Measurements from ENCODE around the gene CAV2. TPM values are rescaled to one million over a fixed set of nuclear protein-coding genes. Genes with fewer than 3 reads are reported as not detected.

The CAV2 gene
- total RNA-seq, 2 donors from 2014 or later, result 5.2 to 7.4 TPM

DNA sequence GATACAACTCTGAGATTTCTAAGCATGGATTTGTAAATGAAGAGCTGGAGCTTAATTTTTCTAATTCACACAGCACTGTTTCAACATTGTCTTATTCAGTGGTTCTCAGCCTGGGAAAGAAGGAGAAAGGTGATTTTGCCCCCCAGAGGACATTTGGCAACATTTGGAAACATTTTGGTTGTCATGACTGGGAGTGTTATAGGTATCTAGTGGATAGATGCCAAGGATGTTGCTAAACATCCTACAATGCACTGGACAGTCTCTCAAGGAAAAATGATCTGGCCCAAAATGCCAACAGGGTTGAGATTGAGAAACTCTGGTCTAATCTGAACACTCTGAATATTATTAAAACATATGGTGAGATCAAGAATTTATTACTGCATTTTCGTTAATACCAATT, 3.8 kb upstream of the CAV2 start:
- Mint-ChIP-seq H3K27me3 (ENCODE audit: insufficient read depth) (peaks cover 18% of the 10 kb centered on the region), H3K36me3 (ENCODE audit: low read depth) (no peaks in the 10 kb centered on the region), H3K9me3 (peaks cover 2% of the 10 kb centered on the region), H3K4me1 (peaks cover 18% of the 10 kb centered on the region), H3K27ac (no peak overlapping the region), H3K4me3 (no peak overlapping the region)
- peaks cover 13% of the 10 kb centered on the region for H3K27me3 ChIP-seq (ENCODE audit: control insufficient read depth, insufficient read depth, low read length, poor library complexity, severe bottlenecking)
- DNase-seq, result no peak
- no peaks in the 10 kb centered on the region for H3K9me3 ChIP-seq (ENCODE audit: control insufficient read depth, low read length)
- peaks cover 3% of the 10 kb centered on the region for H3K4me1 ChIP-seq (ENCODE audit: control insufficient read depth, insufficient read depth, low read length)
- no peak overlapping the region for H3K9ac ChIP-seq (ENCODE audit: extremely low read depth, low read length, poor library complexity, severe bottlenecking)
- no peaks in the 10 kb centered on the region for H3K36me3 ChIP-seq (ENCODE audit: control insufficient read depth, insufficient read depth, low read length)
- WGBS, 2 experiments (ENCODE audit: insufficient coverage in 1 of 2, insufficient read length in 1 of 2), result 92 to 100% methylated on average over 1 of the region's 1 CpG
- TF ChIP-seq, protein P1, sequence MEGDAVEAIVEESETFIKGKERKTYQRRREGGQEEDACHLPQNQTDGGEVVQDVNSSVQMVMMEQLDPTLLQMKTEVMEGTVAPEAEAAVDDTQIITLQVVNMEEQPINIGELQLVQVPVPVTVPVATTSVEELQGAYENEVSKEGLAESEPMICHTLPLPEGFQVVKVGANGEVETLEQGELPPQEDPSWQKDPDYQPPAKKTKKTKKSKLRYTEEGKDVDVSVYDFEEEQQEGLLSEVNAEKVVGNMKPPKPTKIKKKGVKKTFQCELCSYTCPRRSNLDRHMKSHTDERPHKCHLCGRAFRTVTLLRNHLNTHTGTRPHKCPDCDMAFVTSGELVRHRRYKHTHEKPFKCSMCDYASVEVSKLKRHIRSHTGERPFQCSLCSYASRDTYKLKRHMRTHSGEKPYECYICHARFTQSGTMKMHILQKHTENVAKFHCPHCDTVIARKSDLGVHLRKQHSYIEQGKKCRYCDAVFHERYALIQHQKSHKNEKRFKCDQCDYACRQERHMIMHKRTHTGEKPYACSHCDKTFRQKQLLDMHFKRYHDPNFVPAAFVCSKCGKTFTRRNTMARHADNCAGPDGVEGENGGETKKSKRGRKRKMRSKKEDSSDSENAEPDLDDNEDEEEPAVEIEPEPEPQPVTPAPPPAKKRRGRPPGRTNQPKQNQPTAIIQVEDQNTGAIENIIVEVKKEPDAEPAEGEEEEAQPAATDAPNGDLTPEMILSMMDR (conservative IDR thresholded peaks at IDR 0.05), result peak; percentile 42
- H3K4me3 ChIP-seq (ENCODE audit: low read length), result no peak overlapping the region
- no peak overlapping the region for H3K27ac ChIP-seq (ENCODE audit: low read depth, low read length)

DNA sequence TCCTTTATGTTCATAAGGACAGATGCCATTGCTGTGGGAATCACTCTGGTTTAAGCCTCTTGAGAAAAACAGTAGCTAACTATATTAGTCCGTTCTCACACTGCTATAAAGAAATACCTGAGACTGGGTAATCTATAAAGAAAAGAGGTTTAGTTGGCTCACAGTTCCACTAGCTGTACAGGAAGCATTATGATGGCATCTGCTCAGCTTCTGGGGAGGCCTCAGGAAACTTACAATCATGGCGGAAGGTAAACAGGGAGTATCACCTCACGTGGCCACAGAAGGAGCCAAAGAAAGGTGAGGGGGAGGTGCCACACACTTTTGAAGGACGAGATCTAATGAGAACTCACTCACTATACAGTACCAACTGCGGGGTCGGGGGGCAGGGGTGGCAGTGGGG, 2.9 kb upstream of the CAV2 start:
- no peak overlapping the region for H3K9ac ChIP-seq (ENCODE audit: extremely low read depth, low read length, poor library complexity, severe bottlenecking)
- Mint-ChIP-seq H3K4me1 (peaks cover 16% of the 10 kb centered on the region), H3K27me3 (ENCODE audit: insufficient read depth) (peaks cover 26% of the 10 kb centered on the region), H3K9me3 (peaks cover 2% of the 10 kb centered on the region), H3K36me3 (ENCODE audit: low read depth) (no peaks in the 10 kb centered on the region), H3K27ac (no peak overlapping the region), H3K4me3 (no peak overlapping the region)
- H3K36me3 ChIP-seq (ENCODE audit: control insufficient read depth, insufficient read depth, low read length), result no peaks in the 10 kb centered on the region
- 86 to 97% methylated on average over 1 to 6 of the region's 6 CpGs for WGBS, 2 experiments (ENCODE audit: insufficient coverage in 1 of 2, insufficient read length in 1 of 2)
- no peak overlapping the region for H3K4me3 ChIP-seq (ENCODE audit: low read length)
- TF ChIP-seq, protein P1 (conservative IDR thresholded peaks at IDR 0.05), result no peak
- no peak overlapping the region for H3K27ac ChIP-seq (ENCODE audit: low read depth, low read length)
- DNase-seq, result no peak
- H3K27me3 ChIP-seq (ENCODE audit: control insufficient read depth, insufficient read depth, low read length, poor library complexity, severe bottlenecking), result peaks cover 21% of the 10 kb centered on the region
- no peaks in the 10 kb centered on the region for H3K9me3 ChIP-seq (ENCODE audit: control insufficient read depth, low read length)
- peaks cover 8% of the 10 kb centered on the region for H3K4me1 ChIP-seq (ENCODE audit: control insufficient read depth, insufficient read depth, low read length)

DNA sequence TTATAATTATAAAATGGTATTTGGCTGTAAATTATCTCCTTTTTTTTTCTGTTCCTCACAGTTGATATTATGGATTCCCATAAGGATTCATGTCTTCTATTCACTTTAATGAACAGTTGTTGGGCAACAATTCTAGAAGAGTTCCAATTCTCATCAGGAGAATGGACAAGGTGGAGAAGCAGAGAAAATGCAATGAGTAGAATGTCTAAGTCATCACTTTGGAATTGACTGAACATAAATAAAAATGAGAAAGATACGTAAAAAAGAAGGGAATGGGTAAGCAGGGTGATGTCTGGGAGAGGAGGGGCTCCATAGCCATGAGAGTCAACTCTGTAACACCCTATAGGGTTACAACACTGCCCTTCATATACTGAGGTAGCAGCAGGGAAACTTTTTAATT, 1.8 kb upstream of the CAV2 start:
- no peak overlapping the region for H3K4me3 Mint-ChIP-seq
- Histone ChIP-seq H3K4me3 (ENCODE audit: low read length) (no peak overlapping the region), H3K4me1 (ENCODE audit: control insufficient read depth, insufficient read depth, low read length) (peaks cover 11% of the 10 kb centered on the region), H3K9me3 (ENCODE audit: control insufficient read depth, low read length) (no peaks in the 10 kb centered on the region), H3K36me3 (ENCODE audit: control insufficient read depth, insufficient read depth, low read length) (no peaks in the 10 kb centered on the region), H3K27ac (ENCODE audit: low read depth, low read length) (no peak overlapping the region), H3K9ac (ENCODE audit: extremely low read depth, low read length, poor library complexity, severe bottlenecking) (no peak overlapping the region), H3K27me3 (ENCODE audit: control insufficient read depth, insufficient read depth, low read length, poor library complexity, severe bottlenecking) (peaks cover 21% of the 10 kb centered on the region)
- TF ChIP-seq, protein P1 (conservative IDR thresholded peaks at IDR 0.05), result no peak
- no peak for DNase-seq
- H3K27me3 Mint-ChIP-seq (ENCODE audit: insufficient read depth), result peaks cover 26% of the 10 kb centered on the region
- 92 to 100% methylated on average over 1 of the region's 1 CpG for WGBS, 2 experiments (ENCODE audit: insufficient coverage in 1 of 2, insufficient read length in 1 of 2)
- no peaks in the 10 kb centered on the region for H3K36me3 Mint-ChIP-seq (ENCODE audit: low read depth)
- H3K9me3 Mint-ChIP-seq, result peaks cover 2% of the 10 kb centered on the region
- H3K27ac Mint-ChIP-seq, result no peak overlapping the region
- H3K4me1 Mint-ChIP-seq, result peaks cover 15% of the 10 kb centered on the region

Measured in endodermal cell (in vitro differentiated cells).